Measurements from ENCODE around the gene TBC1D22A.

The TBC1D22A gene

GRCh38 chr22:46763051-46763705 lies 728 bp downstream of the TBC1D22A start:
- Histone ChIP-seq H3K36me3 (ENCODE audit: control insufficient read depth, insufficient read depth, low read length) (no peaks in the 10 kb centered on the region), H3K27me3 (ENCODE audit: insufficient read depth, low read length, poor library complexity) (no peaks in the 10 kb centered on the region), H2BK15ac (replicated peaks; ENCODE audit: low read depth) (no peak overlapping the region), H3K4me2 (ENCODE audit: low read length) (peak overlapping the region; percentile 74), H3K4me1 (ENCODE audit: control insufficient read depth, low read depth, low read length) (no peaks in the 10 kb centered on the region), H3K23ac (ENCODE audit: low read length) (no peak overlapping the region), H3K9ac (ENCODE audit: low read length) (peak overlapping the region; percentile 62), H4K8ac (ENCODE audit: low read depth, low read length) (no peak overlapping the region), H3K56ac (ENCODE audit: low read length) (peak overlapping the region; percentile 78), H3K4me3 (ENCODE audit: low read length) (peak overlapping the region; percentile 54), H3K4ac (ENCODE audit: low read depth, low read length) (no peak overlapping the region), H2BK120ac (ENCODE audit: low read depth, low read length) (no peak overlapping the region), H4K5ac (ENCODE audit: low read length) (no peak overlapping the region), H2BK5ac (ENCODE audit: low read length) (no peak overlapping the region), H3K79me1 (ENCODE audit: low read length) (peaks cover 27% of the 10 kb centered on the region), H2AK5ac (ENCODE audit: low read length) (no peak overlapping the region), H3K79me2 (ENCODE audit: control insufficient read depth, insufficient read depth, low read length) (peaks cover 44% of the 10 kb centered on the region), H3K27ac (ENCODE audit: low read depth, low read length) (no peak overlapping the region), H3K18ac (ENCODE audit: low read length) (peak overlapping the region; percentile 47)
- WGBS (ENCODE audit: extremely low coverage, insufficient coverage, low lambda C conversion rate), result no CpG with 5 or more reads among the region's 13 CpGs
- DNase-seq, result peak; percentile 30

GRCh38 chr22:46764140-46764680 lies 1.8 kb downstream of the TBC1D22A start:
- no peak overlapping the region for H3K18ac ChIP-seq (ENCODE audit: low read length)
- no CpG with 5 or more reads among the region's 6 CpGs for WGBS (ENCODE audit: extremely low coverage, insufficient coverage, low lambda C conversion rate)

GRCh38 chr22:46764779-46765485 lies 2.5 kb downstream of the TBC1D22A start:
- Histone ChIP-seq H3K4me2 (ENCODE audit: low read length) (no peak overlapping the region), H3K36me3 (ENCODE audit: control insufficient read depth, insufficient read depth, low read length) (no peaks in the 10 kb centered on the region), H3K9ac (ENCODE audit: low read length) (no peak overlapping the region), H3K4me1 (ENCODE audit: control insufficient read depth, low read depth, low read length) (no peaks in the 10 kb centered on the region), H3K4me3 (ENCODE audit: low read length) (no peak overlapping the region), H3K56ac (ENCODE audit: low read length) (no peak overlapping the region), H3K79me2 (ENCODE audit: control insufficient read depth, insufficient read depth, low read length) (peaks cover 51% of the 10 kb centered on the region), H4K8ac (ENCODE audit: low read depth, low read length) (no peak overlapping the region), H3K18ac (ENCODE audit: low read length) (no peak overlapping the region), H3K79me1 (ENCODE audit: low read length) (peaks cover 35% of the 10 kb centered on the region), H2BK15ac (replicated peaks; ENCODE audit: low read depth) (no peak overlapping the region), H3K4ac (ENCODE audit: low read depth, low read length) (no peak overlapping the region), H3K23ac (ENCODE audit: low read length) (no peak overlapping the region), H3K27me3 (ENCODE audit: insufficient read depth, low read length, poor library complexity) (no peaks in the 10 kb centered on the region), H2BK5ac (ENCODE audit: low read length) (no peak overlapping the region), H4K5ac (ENCODE audit: low read length) (no peak overlapping the region), H2AK5ac (ENCODE audit: low read length) (no peak overlapping the region), H2BK120ac (ENCODE audit: low read depth, low read length) (no peak overlapping the region), H3K27ac (ENCODE audit: low read depth, low read length) (no peak overlapping the region)
- WGBS (ENCODE audit: extremely low coverage, insufficient coverage, low lambda C conversion rate), result no CpG with 5 or more reads among the region's 6 CpGs
- DNase-seq, result no peak

More at GRCh38 chr22:46764140-46764680, 1.8 kb downstream of the TBC1D22A start:
- H3K4me1 ChIP-seq (ENCODE audit: control insufficient read depth, low read depth, low read length), result no peaks in the 10 kb centered on the region
- H3K4ac ChIP-seq (ENCODE audit: low read depth, low read length), result no peak overlapping the region
- DNase-seq, result no peak
- H2BK120ac ChIP-seq (ENCODE audit: low read depth, low read length), result no peak overlapping the region
- no peak overlapping the region for H3K23ac ChIP-seq (ENCODE audit: low read length)
- H2BK15ac ChIP-seq (replicated peaks; ENCODE audit: low read depth), result no peak overlapping the region
- H3K27me3 ChIP-seq (ENCODE audit: insufficient read depth, low read length, poor library complexity), result no peaks in the 10 kb centered on the region
- H2AK5ac ChIP-seq (ENCODE audit: low read length), result no peak overlapping the region
- no peak overlapping the region for H3K9ac ChIP-seq (ENCODE audit: low read length)
- H3K36me3 ChIP-seq (ENCODE audit: control insufficient read depth, insufficient read depth, low read length), result no peaks in the 10 kb centered on the region
- no peak overlapping the region for H4K5ac ChIP-seq (ENCODE audit: low read length)
- no peak overlapping the region for H3K27ac ChIP-seq (ENCODE audit: low read depth, low read length)
- H3K79me1 ChIP-seq (ENCODE audit: low read length), result peaks cover 31% of the 10 kb centered on the region
- H3K4me2 ChIP-seq (ENCODE audit: low read length), result no peak overlapping the region
- H3K79me2 ChIP-seq (ENCODE audit: control insufficient read depth, insufficient read depth, low read length), result peaks cover 46% of the 10 kb centered on the region
- H2BK5ac ChIP-seq (ENCODE audit: low read length), result no peak overlapping the region
- H3K4me3 ChIP-seq (ENCODE audit: low read length), result no peak overlapping the region
- no peak overlapping the region for H4K8ac ChIP-seq (ENCODE audit: low read depth, low read length)
- no peak overlapping the region for H3K56ac ChIP-seq (ENCODE audit: low read length)

GRCh38 chr22:46766611-46767010 lies 4.2 kb downstream of the TBC1D22A start:
- H3K18ac ChIP-seq (ENCODE audit: low read length), result no peak overlapping the region
- no peaks in the 10 kb centered on the region for H3K27me3 ChIP-seq (ENCODE audit: insufficient read depth, low read length, poor library complexity)
- no peak overlapping the region for H3K23ac ChIP-seq (ENCODE audit: low read length)
- no peak overlapping the region for H2AK5ac ChIP-seq (ENCODE audit: low read length)
- H4K8ac ChIP-seq (ENCODE audit: low read depth, low read length), result no peak overlapping the region
- peaks cover 29% of the 10 kb centered on the region for H3K79me1 ChIP-seq (ENCODE audit: low read length)
- H4K5ac ChIP-seq (ENCODE audit: low read length), result no peak overlapping the region
- no peak overlapping the region for H3K56ac ChIP-seq (ENCODE audit: low read length)
- no peak overlapping the region for H3K27ac ChIP-seq (ENCODE audit: low read depth, low read length)
- H3K4me1 ChIP-seq (ENCODE audit: control insufficient read depth, low read depth, low read length), result no peaks in the 10 kb centered on the region
- H3K4me2 ChIP-seq (ENCODE audit: low read length), result no peak overlapping the region
- no CpG with 5 or more reads among the region's 8 CpGs for WGBS (ENCODE audit: extremely low coverage, insufficient coverage, low lambda C conversion rate)
- H3K79me2 ChIP-seq (ENCODE audit: control insufficient read depth, insufficient read depth, low read length), result peaks cover 49% of the 10 kb centered on the region
- H3K36me3 ChIP-seq (ENCODE audit: control insufficient read depth, insufficient read depth, low read length), result no peaks in the 10 kb centered on the region
- no peak overlapping the region for H2BK15ac ChIP-seq (replicated peaks; ENCODE audit: low read depth)
- no peak overlapping the region for H2BK120ac ChIP-seq (ENCODE audit: low read depth, low read length)
- no peak overlapping the region for H2BK5ac ChIP-seq (ENCODE audit: low read length)
- no peak overlapping the region for H3K4ac ChIP-seq (ENCODE audit: low read depth, low read length)
- H3K4me3 ChIP-seq (ENCODE audit: low read length), result no peak overlapping the region
- H3K9ac ChIP-seq (ENCODE audit: low read length), result no peak overlapping the region
- DNase-seq, result no peak

- Histone ChIP-seq H3K9ac (ENCODE audit: low read length) (no peak overlapping the region), H3K4me3 (ENCODE audit: low read length) (no peak overlapping the region), H3K56ac (ENCODE audit: low read length) (no peak overlapping the region), H4K5ac (ENCODE audit: low read length) (no peak overlapping the region), H3K36me3 (ENCODE audit: control insufficient read depth, insufficient read depth, low read length) (no peaks in the 10 kb centered on the region), H3K23ac (ENCODE audit: low read length) (no peak overlapping the region), H3K79me1 (ENCODE audit: low read length) (peaks cover 25% of the 10 kb centered on the region), H3K27me3 (ENCODE audit: insufficient read depth, low read length, poor library complexity) (no peaks in the 10 kb centered on the region), H3K4me1 (ENCODE audit: control insufficient read depth, low read depth, low read length) (no peaks in the 10 kb centered on the region), H2BK15ac (replicated peaks; ENCODE audit: low read depth) (no peak overlapping the region), H2AK5ac (ENCODE audit: low read length) (no peak overlapping the region), H3K27ac (ENCODE audit: low read depth, low read length) (no peak overlapping the region), H2BK5ac (ENCODE audit: low read length) (no peak overlapping the region), H2BK120ac (ENCODE audit: low read depth, low read length) (no peak overlapping the region), H3K4me2 (ENCODE audit: low read length) (no peak overlapping the region), H4K8ac (ENCODE audit: low read depth, low read length) (no peak overlapping the region), H3K79me2 (ENCODE audit: control insufficient read depth, insufficient read depth, low read length) (peaks cover 45% of the 10 kb centered on the region), H3K4ac (ENCODE audit: low read depth, low read length) (no peak overlapping the region), H3K18ac (ENCODE audit: low read length) (no peak overlapping the region)
- no CpG with 5 or more reads among the region's 11 CpGs for WGBS (ENCODE audit: extremely low coverage, insufficient coverage, low lambda C conversion rate)
- no peak for DNase-seq
Measured at GRCh38 chr22:46767249-46767985, 5.0 kb downstream of the TBC1D22A start.

Measured in mesendoderm (in vitro differentiated cells).